GM19452 (cell line): ENCODE data around the gene CCR5AS.
"Not testable (repeated sequence)": the region's sequence is repeated elsewhere in the genome, so short reads cannot be mapped to it uniquely, and the experiment has no call there.

ENCODE experiments used
- ATAC-seq: cut with Tn5 transposase; IDR thresholded peaks from one replicate; pipeline ENCODE4 v1.9.1; 2021; ENCODE audit not compliant: unreplicated experiment

Gene CCR5AS

GRCh38 chr3:46405301-46406019 is 1.4 kb downstream of the CCR5AS start:
- ATAC-seq, result no peak

- ATAC-seq, result not testable (repeated sequence)
Measured at GRCh38 chr3:46402902-46403301, 4.0 kb downstream of the CCR5AS start.

GRCh38 chr3:46401579-46401978 is 5.3 kb downstream of the CCR5AS start:
- ATAC-seq, result no peak

GRCh38 chr3:46400846-46401245 is 6.0 kb downstream of the CCR5AS start:
- no peak for ATAC-seq

- no peak for ATAC-seq
Measured at GRCh38 chr3:46400000-46400734, 6.7 kb downstream of the CCR5AS start.

GRCh38 chr3:46399557-46399956 is 7.3 kb downstream of the CCR5AS start:
- no peak for ATAC-seq

GRCh38 chr3:46399098-46399497 is 7.8 kb downstream of the CCR5AS start:
- no peak for ATAC-seq

- ATAC-seq, result no peak
Measured at GRCh38 chr3:46398186-46398955, 8.5 kb downstream of the CCR5AS start.

GRCh38 chr3:46397111-46397510 is 9.8 kb downstream of the CCR5AS start:
- no peak for ATAC-seq

- ATAC-seq, result no peak
Measured at GRCh38 chr3:46395766-46396530, 10.9 kb downstream of the CCR5AS start.

- no peak for ATAC-seq
Measured at GRCh38 chr3:46395210-46395661, 11.6 kb downstream of the CCR5AS start.

- no peak for ATAC-seq
Measured at GRCh38 chr3:46393554-46394434, 13.1 kb downstream of the CCR5AS start.

GRCh38 chr3:46393011-46393410 is 13.9 kb downstream of the CCR5AS start:
- ATAC-seq, result no peak

GRCh38 chr3:46391526-46391925 is 15.3 kb downstream of the CCR5AS start:
- ATAC-seq, result not testable (repeated sequence)

GRCh38 chr3:46389306-46389705 is 17.6 kb downstream of the CCR5AS start:
- ATAC-seq, result no peak

GRCh38 chr3:46388847-46389246 is 18.0 kb downstream of the CCR5AS start:
- ATAC-seq, result not testable (repeated sequence)

GRCh38 chr3:46386205-46386604 is 20.7 kb downstream of the CCR5AS start:
- ATAC-seq, result no peak

- ATAC-seq, result no peak
Measured at GRCh38 chr3:46383951-46384330, 22.9 kb downstream of the CCR5AS start.

GRCh38 chr3:46383211-46383950 is 23.5 kb downstream of the CCR5AS start:
- ATAC-seq, result no peak
